Activated CD8-positive, alpha-beta T cell treated with anti-CD3 and anti-CD28 coated beads for 36 hours (primary cell): ENCODE data around the gene DACT3. TPM values are rescaled to one million over a fixed set of nuclear protein-coding genes. Genes with fewer than 3 reads are reported as not detected.
A peak's percentile ranks its signal among the peaks of the same experiment; 100 is the strongest.

Experiments used
- ATAC-seq: fragments of 200-7000 bp; cut with Tn5 transposase; one replicate; pipeline ENCODE4 v1.10.0; 2021; ENCODE audit warnings: mild to moderate bottlenecking, moderate library complexity
- CTCF ChIA-PET: fragments of 350-600 bp; sonication (Branson Sonifier 250); formaldehyde crosslinking; loops from one replicate; lab custom pipeline; 2021; ENCODE audit warnings: antibody characterized with exemption; lab: Charles Lee
- POLR2A ChIA-PET: fragments of 350-600 bp; sonication (Branson Sonifier 250); formaldehyde crosslinking; loops from one replicate; lab custom pipeline; 2021; ENCODE audit warnings: antibody characterized with exemption; lab: Charles Lee
- DNase-seq: peaks from one replicate; pipeline ENCODE4 v3.0.0-alpha.2; 2020
- H3K27ac Mint-ChIP-seq: one replicate; pipeline ENCODE4 v1.8.0; 2021; ENCODE audit warnings: mild to moderate bottlenecking, mixed read lengths
- H3K27me3 Mint-ChIP-seq: one replicate; pipeline ENCODE4 v1.8.0; 2021; ENCODE audit warnings: mixed read lengths
- H3K36me3 Mint-ChIP-seq: one replicate; pipeline ENCODE4 v1.8.0; 2021; ENCODE audit warnings: low read depth, mixed read lengths
- H3K4me1 Mint-ChIP-seq: one replicate; pipeline ENCODE4 v1.8.0; 2021; ENCODE audit warnings: low read depth, mixed read lengths
- H3K4me3 Mint-ChIP-seq: one replicate; pipeline ENCODE4 v1.8.0; 2021; ENCODE audit warnings: mild to moderate bottlenecking, moderate library complexity, mixed read lengths
- H3K9me3 Mint-ChIP-seq: one replicate; pipeline ENCODE4 v1.8.0; 2021; ENCODE audit warnings: mixed read lengths
- intact Hi-C: fragments of 100-400 bp; cut with micrococcal nuclease; formaldehyde crosslinking; loops from one replicate; pipeline ENCODE4 v1.10.0; 2022
- total RNA-seq, 2 experiments: library from RNA; stranded (reverse); gene quantifications; one replicate each; pipeline ENCODE4 v1.2.3, GENCODE V29; 2021
- TF ChIP-seq, protein P1 (sequence below): fragments of 200-600 bp; IDR thresholded peaks from one replicate; pipeline ENCODE4 v1.8.0; 2022; ENCODE audit warnings: antibody characterized with exemption, mild to moderate bottlenecking

Gene DACT3
- total RNA-seq, 2 experiments from 2014 or later, result 5.8 to 6.1 TPM

DNA sequence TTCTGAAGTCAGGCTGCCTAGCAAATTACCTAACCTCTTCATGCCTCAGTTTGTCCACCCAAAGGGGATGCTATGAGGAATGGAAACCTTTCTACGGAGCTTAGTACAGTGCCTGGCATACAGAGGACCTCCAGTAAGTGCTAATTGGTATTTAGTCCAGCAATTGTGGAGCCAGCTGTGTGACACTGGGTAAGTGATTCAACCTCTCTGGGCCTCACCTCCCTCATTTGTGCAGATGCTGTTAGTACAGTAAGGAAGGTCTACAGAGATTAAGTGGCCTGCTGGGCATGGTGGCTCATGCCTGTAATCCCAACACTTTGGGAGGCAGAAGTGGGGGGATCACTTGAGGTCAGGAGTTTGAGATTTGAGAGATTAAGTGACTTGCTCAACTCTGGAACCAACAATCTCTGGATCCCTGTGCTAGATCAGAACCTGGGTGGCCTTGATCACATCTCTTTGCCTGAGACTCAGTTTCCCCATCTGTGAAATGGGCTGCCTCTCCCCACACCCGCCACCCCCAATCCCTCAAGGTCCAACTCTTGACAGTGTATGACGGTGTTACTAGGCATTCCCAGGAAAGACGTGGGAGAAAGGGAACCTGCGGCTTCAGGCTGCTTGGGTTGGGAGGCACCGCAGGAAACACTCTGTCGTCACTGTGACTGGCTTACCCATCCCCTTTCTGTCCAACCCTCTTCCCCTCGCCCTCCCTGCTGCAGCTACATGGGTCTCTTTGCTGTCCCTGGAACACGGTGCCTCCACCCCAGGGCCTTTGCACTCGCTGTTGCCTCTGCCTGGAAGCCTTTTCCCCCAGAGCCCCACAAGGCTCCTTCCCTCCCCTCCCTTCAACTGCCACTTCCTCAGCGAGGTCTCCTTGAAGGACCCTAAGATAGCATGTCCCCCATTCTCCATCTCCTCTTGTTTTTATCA is 37.7 kb upstream of the DACT3 start:
- CTCF ChIA-PET, result interaction anchor here (3.9 kb wide), 1 partner anchor 30 kb away, joined by 21 read pairs; no protein-coding TSS in a partner anchor
- Mint-ChIP-seq H3K4me1 (no peaks in the 10 kb centered on the region), H3K27ac (no peak overlapping the region)

DNA sequence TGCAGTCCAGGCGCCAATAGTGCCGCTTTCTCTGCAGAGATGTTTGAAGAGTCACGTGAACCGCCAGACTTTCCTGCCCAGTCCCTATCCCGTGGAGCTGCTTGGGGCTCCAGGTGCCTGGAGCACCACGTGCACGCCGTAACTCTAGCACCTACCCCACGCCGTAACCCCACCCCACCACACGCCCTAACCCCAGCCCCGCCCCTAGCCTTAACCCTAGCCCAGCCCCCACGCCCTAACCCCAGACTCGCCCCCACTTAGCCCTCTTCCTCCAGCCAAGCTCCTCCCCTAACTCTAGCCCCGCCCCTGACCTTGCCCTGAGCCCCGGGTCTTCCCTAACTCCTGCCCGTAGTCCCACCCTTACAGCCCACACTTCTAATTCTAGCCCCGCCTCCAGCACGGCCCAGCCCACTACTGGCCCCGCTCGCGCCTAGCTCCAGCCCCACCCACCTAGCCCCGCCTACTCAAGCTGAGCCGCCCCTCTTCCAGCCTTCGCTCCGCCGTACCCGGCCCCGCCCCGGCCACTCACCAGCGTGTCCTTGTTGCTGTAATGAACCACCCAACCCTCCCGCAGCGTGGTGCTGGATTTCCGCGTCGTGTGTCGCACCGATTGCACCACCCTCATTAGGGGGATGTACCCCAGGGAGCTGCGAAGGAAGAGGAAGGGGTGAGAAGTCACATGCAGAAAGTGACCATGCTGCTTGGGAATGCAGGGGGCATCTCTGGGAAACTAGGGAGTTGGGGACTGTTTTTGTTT is 36.4 kb upstream of the DACT3 start:
- POLR2A ChIA-PET, result interaction anchor here (1.2 to 1.5 kb wide), 3 partner anchors 9 to 34 kb away, joined by 3 to 5 read pairs (median 3); no protein-coding TSS in a partner anchor
- peaks cover 49% of the 10 kb centered on the region for H3K36me3 Mint-ChIP-seq
- DNase-seq, result peak; percentile 48
- CTCF ChIA-PET, result interaction anchor here (0.8 to 3.7 kb wide), 4 partner anchors 8 to 143 kb away, joined by 3 to 14 read pairs (median 4); no protein-coding TSS in a partner anchor
- H3K27me3 Mint-ChIP-seq, result no peaks in the 10 kb centered on the region
- H3K9me3 Mint-ChIP-seq, result no peaks in the 10 kb centered on the region
- no peak overlapping the region for H3K4me3 Mint-ChIP-seq
- H3K4me1 Mint-ChIP-seq, result no peaks in the 10 kb centered on the region
- peak; percentile 78 for ATAC-seq
- TF ChIP-seq, protein P1, sequence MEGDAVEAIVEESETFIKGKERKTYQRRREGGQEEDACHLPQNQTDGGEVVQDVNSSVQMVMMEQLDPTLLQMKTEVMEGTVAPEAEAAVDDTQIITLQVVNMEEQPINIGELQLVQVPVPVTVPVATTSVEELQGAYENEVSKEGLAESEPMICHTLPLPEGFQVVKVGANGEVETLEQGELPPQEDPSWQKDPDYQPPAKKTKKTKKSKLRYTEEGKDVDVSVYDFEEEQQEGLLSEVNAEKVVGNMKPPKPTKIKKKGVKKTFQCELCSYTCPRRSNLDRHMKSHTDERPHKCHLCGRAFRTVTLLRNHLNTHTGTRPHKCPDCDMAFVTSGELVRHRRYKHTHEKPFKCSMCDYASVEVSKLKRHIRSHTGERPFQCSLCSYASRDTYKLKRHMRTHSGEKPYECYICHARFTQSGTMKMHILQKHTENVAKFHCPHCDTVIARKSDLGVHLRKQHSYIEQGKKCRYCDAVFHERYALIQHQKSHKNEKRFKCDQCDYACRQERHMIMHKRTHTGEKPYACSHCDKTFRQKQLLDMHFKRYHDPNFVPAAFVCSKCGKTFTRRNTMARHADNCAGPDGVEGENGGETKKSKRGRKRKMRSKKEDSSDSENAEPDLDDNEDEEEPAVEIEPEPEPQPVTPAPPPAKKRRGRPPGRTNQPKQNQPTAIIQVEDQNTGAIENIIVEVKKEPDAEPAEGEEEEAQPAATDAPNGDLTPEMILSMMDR, result no peak
- H3K27ac Mint-ChIP-seq, result no peak overlapping the region
- intact Hi-C loops, result no loop called here

More for the DNA sequence above, 37.7 kb upstream of the DACT3 start:
- ATAC-seq (no peak), DNase-seq (no peak)
- H3K27me3 Mint-ChIP-seq, result no peaks in the 10 kb centered on the region
- POLR2A ChIA-PET, result interaction anchor here (0.6 kb wide), 1 partner anchor 538 kb away, joined by 3 read pairs; no protein-coding TSS in a partner anchor
- no peaks in the 10 kb centered on the region for H3K9me3 Mint-ChIP-seq
- TF ChIP-seq, protein P1, result no peak
- peaks cover 37% of the 10 kb centered on the region for H3K36me3 Mint-ChIP-seq
- H3K4me3 Mint-ChIP-seq, result no peak overlapping the region
- intact Hi-C loops, result no loop called here

DNA sequence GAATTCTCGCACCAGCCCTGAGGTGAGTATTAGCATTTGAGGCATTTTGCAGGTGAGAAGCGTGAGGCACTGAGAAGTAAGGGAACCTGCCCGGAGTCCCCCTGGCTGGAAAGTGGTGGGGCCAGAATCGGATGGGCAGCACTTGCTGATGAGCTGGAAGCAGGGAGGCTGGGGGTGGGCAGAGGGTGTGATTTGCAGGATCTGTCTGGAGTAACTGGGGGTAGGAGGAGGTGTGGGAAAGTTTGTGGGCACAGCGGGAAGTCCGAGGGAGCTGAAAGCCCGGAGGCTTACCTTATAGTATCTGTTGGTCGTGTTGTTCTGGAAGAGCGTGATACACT is 35.9 kb upstream of the DACT3 start:
- Mint-ChIP-seq H3K9me3 (no peaks in the 10 kb centered on the region), H3K36me3 (peaks cover 54% of the 10 kb centered on the region), H3K4me3 (no peak overlapping the region), H3K27ac (no peak overlapping the region), H3K4me1 (no peaks in the 10 kb centered on the region), H3K27me3 (no peaks in the 10 kb centered on the region)
- ChIA-PET CTCF (interaction anchor here (0.8 to 3.7 kb wide), 4 partner anchors 9 to 143 kb away, joined by 3 to 14 read pairs (median 4); no protein-coding TSS in a partner anchor), POLR2A (interaction anchor here (1.2 to 1.5 kb wide), 3 partner anchors 9 to 34 kb away, joined by 3 to 5 read pairs (median 3); no protein-coding TSS in a partner anchor)
- DNase-seq, result no peak
- intact Hi-C loops, result no loop called here
- TF ChIP-seq, protein P1, result no peak
- no peak for ATAC-seq

DNA sequence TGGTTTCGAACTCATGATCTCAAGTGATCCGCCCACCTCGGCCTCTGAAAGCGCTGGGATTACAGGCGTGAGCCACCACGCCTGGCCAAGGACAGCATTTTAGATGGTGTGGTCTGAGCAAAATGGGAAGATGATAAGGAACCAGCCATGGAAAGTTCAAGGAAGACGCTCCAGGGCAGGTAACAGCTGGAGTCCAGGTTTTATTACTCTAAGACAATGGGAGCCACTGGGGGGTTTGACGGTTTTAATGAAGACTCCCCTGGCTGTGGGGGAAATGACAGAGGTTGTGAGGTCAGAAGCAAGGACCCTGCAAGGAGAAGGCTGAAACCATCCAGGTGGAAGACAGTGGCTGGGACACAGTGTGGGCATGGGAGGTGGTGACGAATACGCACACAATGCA is 35.1 kb upstream of the DACT3 start:
- H3K27me3 Mint-ChIP-seq, result no peaks in the 10 kb centered on the region
- TF ChIP-seq, protein P1, result no peak
- intact Hi-C loops, result no loop called here
- ChIA-PET POLR2A (interaction anchor here (1.2 to 1.5 kb wide), 2 partner anchors 8 to 35 kb away, joined by 3 to 5 read pairs; no protein-coding TSS in a partner anchor), CTCF (interaction anchor here (1.5 to 3.7 kb wide), 4 partner anchors 9 to 144 kb away, joined by 3 to 14 read pairs (median 4); no protein-coding TSS in a partner anchor)
- no peak for ATAC-seq
- H3K27ac Mint-ChIP-seq, result no peak overlapping the region
- H3K4me1 Mint-ChIP-seq, result no peaks in the 10 kb centered on the region
- DNase-seq, result no peak
- no peak overlapping the region for H3K4me3 Mint-ChIP-seq
- H3K36me3 Mint-ChIP-seq, result peaks cover 57% of the 10 kb centered on the region
- H3K9me3 Mint-ChIP-seq, result no peaks in the 10 kb centered on the region
